ENCODE data around the gene ART1.

ART1 gene

DNA sequence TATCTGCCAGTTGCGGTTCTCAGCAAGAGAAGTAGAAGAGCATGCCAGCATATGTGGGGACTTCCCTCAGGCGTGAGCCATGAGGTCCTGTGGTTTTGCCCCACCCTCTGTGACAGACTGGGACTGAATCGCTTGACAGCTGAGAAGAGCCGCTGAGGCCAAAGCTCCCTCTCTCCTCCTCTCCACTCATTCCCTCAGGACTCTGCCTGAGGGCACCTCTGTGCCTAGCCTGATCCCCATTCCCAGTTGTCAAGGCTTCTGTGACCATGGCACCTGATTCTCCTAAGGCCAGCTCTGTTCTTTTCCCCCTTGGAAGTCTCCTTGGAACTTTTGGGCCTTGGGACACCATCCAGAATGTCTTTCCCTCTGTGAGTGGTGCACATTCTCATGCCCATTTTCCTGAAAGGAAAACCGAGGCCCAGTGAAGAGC is 30.2 kb upstream of the ART1 start:
- H3K4me1 ChIP-seq (ENCODE audit: insufficient read depth, poor library complexity, severe bottlenecking) = no peaks in the 10 kb centered on the region
- no peak overlapping the region for H3K4me3 ChIP-seq (ENCODE audit: severe bottlenecking)
- DNase-seq (ENCODE audit: low spot score) (no peak), ATAC-seq (ENCODE audit: low read depth) (no peak)
- H3K27me3 ChIP-seq (ENCODE audit: insufficient read depth, poor library complexity, severe bottlenecking) = no peaks in the 10 kb centered on the region
- no peaks in the 10 kb centered on the region for H3K9me3 ChIP-seq (ENCODE audit: severe bottlenecking)
- no peak overlapping the region for H3K27ac ChIP-seq (ENCODE audit: poor library complexity, severe bottlenecking)
- no peaks in the 10 kb centered on the region for H3K36me3 ChIP-seq (ENCODE audit: low read depth)
- TF ChIP-seq, protein P1, sequence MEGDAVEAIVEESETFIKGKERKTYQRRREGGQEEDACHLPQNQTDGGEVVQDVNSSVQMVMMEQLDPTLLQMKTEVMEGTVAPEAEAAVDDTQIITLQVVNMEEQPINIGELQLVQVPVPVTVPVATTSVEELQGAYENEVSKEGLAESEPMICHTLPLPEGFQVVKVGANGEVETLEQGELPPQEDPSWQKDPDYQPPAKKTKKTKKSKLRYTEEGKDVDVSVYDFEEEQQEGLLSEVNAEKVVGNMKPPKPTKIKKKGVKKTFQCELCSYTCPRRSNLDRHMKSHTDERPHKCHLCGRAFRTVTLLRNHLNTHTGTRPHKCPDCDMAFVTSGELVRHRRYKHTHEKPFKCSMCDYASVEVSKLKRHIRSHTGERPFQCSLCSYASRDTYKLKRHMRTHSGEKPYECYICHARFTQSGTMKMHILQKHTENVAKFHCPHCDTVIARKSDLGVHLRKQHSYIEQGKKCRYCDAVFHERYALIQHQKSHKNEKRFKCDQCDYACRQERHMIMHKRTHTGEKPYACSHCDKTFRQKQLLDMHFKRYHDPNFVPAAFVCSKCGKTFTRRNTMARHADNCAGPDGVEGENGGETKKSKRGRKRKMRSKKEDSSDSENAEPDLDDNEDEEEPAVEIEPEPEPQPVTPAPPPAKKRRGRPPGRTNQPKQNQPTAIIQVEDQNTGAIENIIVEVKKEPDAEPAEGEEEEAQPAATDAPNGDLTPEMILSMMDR (IDR thresholded peaks at IDR 0.05; ENCODE audit: poor library complexity, severe bottlenecking) = no peak

DNA sequence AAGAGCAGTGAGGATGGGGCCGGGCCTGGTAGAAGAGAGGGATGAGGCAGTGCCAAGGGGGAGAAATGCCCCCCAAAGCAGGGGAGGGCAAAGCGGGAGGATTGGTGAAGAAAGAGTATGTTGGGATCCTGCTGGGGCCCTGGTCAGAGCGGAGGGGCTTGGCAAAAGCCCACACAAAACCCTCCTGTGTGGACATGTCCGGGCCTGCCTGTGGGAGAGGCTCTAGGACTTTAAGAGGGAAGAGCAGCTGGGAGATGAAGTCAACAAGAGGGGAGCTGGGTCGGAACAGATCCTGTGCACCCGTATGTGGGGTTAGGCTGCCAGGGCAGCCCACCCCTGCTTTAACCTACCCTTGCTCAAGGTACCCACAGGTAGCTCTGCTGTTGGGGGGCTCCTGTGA is 28.9 kb upstream of the ART1 start:
- Histone ChIP-seq H3K27ac (ENCODE audit: poor library complexity, severe bottlenecking) (no peak overlapping the region), H3K9me3 (ENCODE audit: severe bottlenecking) (no peaks in the 10 kb centered on the region), H3K4me3 (ENCODE audit: severe bottlenecking) (no peak overlapping the region), H3K36me3 (ENCODE audit: low read depth) (no peaks in the 10 kb centered on the region), H3K27me3 (ENCODE audit: insufficient read depth, poor library complexity, severe bottlenecking) (no peaks in the 10 kb centered on the region), H3K4me1 (ENCODE audit: insufficient read depth, poor library complexity, severe bottlenecking) (no peaks in the 10 kb centered on the region)
- TF ChIP-seq, protein P1 (IDR thresholded peaks at IDR 0.05; ENCODE audit: poor library complexity, severe bottlenecking) = no peak
- ATAC-seq (ENCODE audit: low read depth) (no peak; the same call in 2 of the 3 replicates), DNase-seq (ENCODE audit: low spot score) (peak; percentile 32)

DNA sequence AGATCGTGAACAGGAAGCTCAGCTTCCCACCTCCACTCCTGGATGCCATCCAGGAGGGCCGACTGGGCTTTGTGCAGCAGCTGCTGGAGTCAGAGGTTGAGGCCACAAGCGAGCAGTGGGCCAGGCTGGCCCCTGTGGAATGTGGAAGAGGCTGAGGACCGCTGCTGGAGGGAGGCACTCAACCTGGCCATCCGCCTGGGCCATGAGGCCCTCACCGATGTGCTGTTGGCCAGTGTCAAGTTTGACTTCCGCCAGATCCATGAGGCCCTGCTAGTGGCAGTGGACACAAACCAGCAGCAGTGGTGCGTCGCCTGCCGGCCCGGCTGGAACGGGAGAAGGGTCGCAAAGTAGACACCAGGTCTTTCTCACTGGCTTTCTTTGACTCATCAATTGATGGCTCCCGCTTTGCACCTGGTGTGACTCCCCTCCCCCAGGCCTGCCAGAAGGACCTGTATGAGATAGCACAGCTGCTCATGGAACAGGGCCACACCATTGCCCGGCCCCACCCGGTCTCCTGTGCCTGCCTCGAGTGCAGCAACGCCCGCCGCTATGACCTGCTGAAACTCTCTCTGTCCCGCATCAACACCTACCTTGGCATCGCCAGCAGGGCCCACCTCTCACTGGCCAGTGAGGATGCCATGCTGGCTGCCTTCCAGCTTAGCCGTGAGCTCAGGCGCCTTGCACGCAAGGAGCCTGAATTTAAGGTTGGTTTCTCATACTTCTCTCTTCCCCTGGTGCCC is 28.0 kb upstream of the ART1 start:
- ATAC-seq (ENCODE audit: low read depth) = no peak
- TF ChIP-seq, protein P1 (IDR thresholded peaks at IDR 0.05; ENCODE audit: poor library complexity, severe bottlenecking) = no peak
- H3K36me3 ChIP-seq (ENCODE audit: low read depth) = no peaks in the 10 kb centered on the region
- H3K27ac ChIP-seq (ENCODE audit: poor library complexity, severe bottlenecking) = no peak overlapping the region
- H3K27me3 ChIP-seq (ENCODE audit: insufficient read depth, poor library complexity, severe bottlenecking) = no peaks in the 10 kb centered on the region
- no peak overlapping the region for H3K4me3 ChIP-seq (ENCODE audit: severe bottlenecking)
- peak; percentile 51 for DNase-seq (ENCODE audit: low spot score)
- H3K4me1 ChIP-seq (ENCODE audit: insufficient read depth, poor library complexity, severe bottlenecking) = no peaks in the 10 kb centered on the region
- H3K9me3 ChIP-seq (ENCODE audit: severe bottlenecking) = no peaks in the 10 kb centered on the region

DNA sequence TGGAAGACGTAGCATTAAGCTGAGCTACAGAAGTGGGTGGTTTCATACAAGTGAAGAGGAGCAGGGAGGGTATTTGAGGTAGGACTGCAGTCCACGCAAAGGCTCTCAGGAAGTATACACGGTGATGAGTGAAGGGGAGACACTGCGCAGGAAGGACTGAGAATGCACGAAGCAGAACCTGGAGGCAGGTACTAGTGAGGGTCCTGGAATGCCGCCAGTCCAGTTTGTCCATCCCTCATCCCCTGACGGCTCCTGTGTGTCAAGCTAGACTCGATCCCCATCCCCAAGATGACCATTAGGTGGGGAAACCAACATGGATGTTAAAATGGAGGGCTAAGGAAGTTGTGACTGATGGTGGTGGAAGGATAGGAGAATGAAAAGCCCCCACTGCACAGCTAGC is 26.9 kb upstream of the ART1 start:
- Histone ChIP-seq H3K4me3 (ENCODE audit: severe bottlenecking) (no peak overlapping the region), H3K27me3 (ENCODE audit: insufficient read depth, poor library complexity, severe bottlenecking) (no peaks in the 10 kb centered on the region), H3K36me3 (ENCODE audit: low read depth) (no peaks in the 10 kb centered on the region), H3K27ac (ENCODE audit: poor library complexity, severe bottlenecking) (no peak overlapping the region), H3K4me1 (ENCODE audit: insufficient read depth, poor library complexity, severe bottlenecking) (no peaks in the 10 kb centered on the region), H3K9me3 (ENCODE audit: severe bottlenecking) (no peaks in the 10 kb centered on the region)
- ATAC-seq (ENCODE audit: low read depth) (no peak), DNase-seq (ENCODE audit: low spot score) (peak; percentile 19)
- TF ChIP-seq, protein P1 (IDR thresholded peaks at IDR 0.05; ENCODE audit: poor library complexity, severe bottlenecking) = no peak

DNA sequence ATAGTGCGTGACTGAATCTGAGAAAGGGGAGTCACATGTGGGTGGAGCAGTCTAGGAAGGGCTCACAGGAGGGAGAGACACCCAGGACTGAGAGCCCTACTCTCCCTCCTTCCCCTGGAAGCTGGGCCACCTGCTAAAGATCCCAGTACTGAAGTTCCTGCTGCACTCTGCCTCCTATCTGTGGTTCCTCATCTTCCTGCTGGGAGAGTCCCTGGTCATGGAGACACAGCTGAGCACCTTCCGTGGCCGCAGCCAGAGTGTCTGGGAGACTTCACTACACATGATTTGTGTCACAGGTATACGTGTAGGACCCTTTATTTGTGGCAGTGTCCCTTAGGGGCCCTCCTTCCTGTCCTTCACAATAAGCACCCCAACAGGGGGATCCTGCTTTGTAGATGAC is 22.4 kb upstream of the ART1 start:
- ATAC-seq (ENCODE audit: low read depth) (no peak), DNase-seq (ENCODE audit: low spot score) (peak; percentile 8)
- Histone ChIP-seq H3K9me3 (ENCODE audit: severe bottlenecking) (no peaks in the 10 kb centered on the region), H3K27ac (ENCODE audit: poor library complexity, severe bottlenecking) (no peak overlapping the region), H3K36me3 (ENCODE audit: low read depth) (no peaks in the 10 kb centered on the region), H3K4me1 (ENCODE audit: insufficient read depth, poor library complexity, severe bottlenecking) (no peaks in the 10 kb centered on the region), H3K4me3 (ENCODE audit: severe bottlenecking) (no peak overlapping the region), H3K27me3 (ENCODE audit: insufficient read depth, poor library complexity, severe bottlenecking) (no peaks in the 10 kb centered on the region)
- TF ChIP-seq, protein P1 (IDR thresholded peaks at IDR 0.05; ENCODE audit: poor library complexity, severe bottlenecking) = no peak

All from RWPE2 (cell line).